B cell (primary cell): Measurements from ENCODE around the gene VWA3B.

Experiments used
- CTCF ChIP-seq: fragments of 200-600 bp; IDR thresholded peaks from one replicate; pipeline ENCODE4 v1.8.0; 2022; ENCODE audit warnings: antibody characterized with exemption, mild to moderate bottlenecking
- EZH2 ChIP-seq: IDR thresholded peaks from 2 replicates; pipeline ENCODE4 v1.6.1; 2012; ENCODE audit warnings: borderline replicate concordance, low read depth, mild to moderate bottlenecking, moderate library complexity, low read length; ENCODE audit not compliant: insufficient read depth, poor library complexity, severe bottlenecking

GRCh38 chr2:98070081-98070480 is 16.9 kb upstream of the VWA3B start:
- TF ChIP-seq EZH2 (no peak), CTCF (no peak)
